Umbilical cord (tissue), 2 donors: ENCODE measurements around the gene ENAH. TPM values are rescaled to one million over a fixed set of nuclear protein-coding genes. Genes with fewer than 3 reads are reported as not detected.

Source experiments
- DNase-seq: peaks from one replicate; pipeline ENCODE4 v3.0.0-alpha.2; 2015; ENCODE audit warnings: low spot score
- total RNA-seq: library from RNA; depleted of rRNA; stranded (reverse); fragments of >200 nt; gene quantifications from one replicate; pipeline ENCODE4 v1.2.3, GENCODE V29; 2014; ENCODE audit warnings: low replicate concordance; ENCODE audit not compliant: insufficient read depth

Gene ENAH
- total RNA-seq, 1 donor from 2014 or later: 279 TPM

DNA sequence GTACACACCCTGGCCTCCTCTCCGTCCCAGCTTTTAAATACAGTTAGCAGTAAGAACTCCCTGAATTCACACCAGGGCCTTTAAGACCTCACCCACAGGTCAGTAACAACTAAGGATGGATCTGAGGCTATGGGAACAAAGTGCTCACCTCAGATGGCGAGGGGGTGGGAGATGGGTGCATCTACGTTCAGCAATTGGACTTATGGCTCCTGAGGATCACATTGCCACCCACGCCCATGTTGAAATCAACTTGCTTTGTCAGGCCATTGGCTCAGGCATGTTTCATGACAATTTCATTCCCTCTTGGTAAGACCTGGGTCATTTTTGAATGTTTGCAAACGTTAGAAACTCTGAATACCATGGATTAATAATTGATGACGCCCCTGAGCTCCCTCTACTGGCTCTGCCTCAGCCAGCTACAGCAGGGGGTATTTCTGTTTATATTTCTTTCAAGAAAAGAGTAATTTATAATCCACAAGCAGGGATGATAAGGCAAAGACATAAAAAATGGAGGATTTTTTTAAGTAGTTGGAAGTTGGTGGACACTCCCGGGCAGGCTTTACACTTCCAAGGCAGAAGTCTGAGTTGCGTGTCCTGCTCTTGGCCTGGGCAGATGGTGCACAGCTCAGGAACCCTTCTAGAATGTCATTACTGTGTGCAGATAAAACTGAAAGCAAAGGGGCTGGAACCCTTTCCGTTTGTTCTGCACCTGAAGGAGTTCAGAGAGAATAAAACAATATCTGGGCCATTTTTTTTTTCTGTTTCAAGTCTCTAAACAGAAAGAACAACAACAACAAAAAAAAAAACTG lies 211.4 kb downstream of the ENAH start:
- DNase-seq: no peak

DNA sequence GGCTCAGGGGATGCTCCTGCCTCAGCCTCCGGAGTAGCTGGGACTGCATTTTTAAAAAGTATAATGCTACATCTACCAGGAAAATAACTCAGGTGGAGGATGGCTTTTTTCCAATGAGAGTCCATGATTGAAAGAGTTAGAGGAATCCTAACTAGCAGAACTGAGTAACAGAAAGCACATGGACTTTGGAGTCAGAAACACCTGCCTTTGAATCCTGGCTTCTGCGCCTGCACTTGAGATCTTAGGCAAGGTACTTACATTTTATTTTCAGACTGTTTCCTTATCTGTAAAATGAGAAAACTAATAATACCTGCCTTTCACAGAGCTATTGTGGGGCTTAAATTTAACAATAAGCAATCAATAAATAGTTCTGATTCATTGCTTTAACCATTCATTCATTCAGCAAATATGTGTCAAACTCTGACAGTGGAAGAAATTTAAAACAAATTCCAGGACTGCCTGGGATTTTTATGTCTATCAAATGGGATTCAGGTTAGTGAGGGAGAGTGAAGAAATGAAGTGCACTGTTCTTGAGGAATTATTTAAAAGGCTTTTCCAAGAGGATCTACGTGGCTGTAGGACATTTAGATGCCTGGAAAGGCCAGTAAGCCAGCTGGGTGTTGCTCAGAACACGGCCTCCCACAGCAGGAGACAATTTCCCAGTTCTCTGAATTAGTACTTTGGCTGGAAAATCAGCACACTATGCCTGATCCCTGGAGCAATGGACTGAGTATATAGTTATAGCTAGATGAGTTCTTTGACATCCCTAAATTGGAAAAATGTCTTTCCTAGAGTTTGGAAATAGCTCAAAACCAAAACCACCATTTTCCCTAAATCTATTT lies 212.3 kb downstream of the ENAH start:
- no peak for DNase-seq

DNA sequence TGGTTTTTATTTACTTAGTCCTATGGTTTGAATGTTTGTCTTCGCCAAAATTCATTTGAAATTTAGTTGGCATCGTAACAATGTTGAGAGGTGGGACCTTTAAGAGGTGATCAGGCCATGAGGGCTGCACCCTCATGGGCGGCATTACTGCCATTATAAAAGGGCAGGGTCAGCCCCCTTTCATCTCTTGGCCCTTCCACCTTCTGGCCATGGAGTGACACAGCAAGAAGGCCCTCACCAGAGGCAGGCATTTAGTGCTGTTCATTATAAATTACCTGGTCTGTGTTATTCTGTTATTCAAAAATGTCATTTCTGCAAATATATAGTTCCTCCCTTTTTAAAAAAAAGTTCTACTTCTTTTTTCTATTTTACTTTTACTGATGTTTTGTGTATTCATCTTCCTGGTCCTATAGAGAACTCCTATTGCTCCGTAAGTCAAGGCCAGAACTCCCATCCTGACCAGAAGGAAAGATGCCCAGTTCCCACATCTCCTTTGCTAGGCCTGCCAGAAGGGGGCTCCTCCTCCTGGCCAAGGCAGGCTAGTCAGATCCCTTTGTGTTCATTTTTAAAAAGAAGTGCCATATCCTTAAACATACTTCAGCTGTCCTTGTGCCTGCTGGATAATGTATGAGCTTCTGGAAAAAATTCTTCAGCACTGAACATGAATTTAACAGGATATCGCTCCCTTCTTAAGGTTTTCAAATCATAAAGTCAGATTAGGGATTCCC lies 215.0 kb downstream of the ENAH start:
- no peak for DNase-seq

Other genes starting within 250 kb of the ENAH start
- 75.4 TPM for gene LBR, start 225.1 kb downstream of the ENAH start, total RNA-seq
- gene SRP9, start 124.7 kb upstream of the ENAH start, total RNA-seq: 226 TPM
- 16.9 TPM for gene EPHX1, start 157.0 kb upstream of the ENAH start, total RNA-seq
- 15.9 TPM for gene TMEM63A, start 229.3 kb upstream of the ENAH start, total RNA-seq
- gene LEFTY1, start 236.0 kb upstream of the ENAH start, total RNA-seq: 2.4 TPM